GM19438 (cell line): ENCODE data around the gene DHX29.
"Not testable (repeated sequence)": the region's sequence is repeated elsewhere in the genome, so short reads cannot be mapped to it uniquely, and the experiment has no call there.

Experiments used
- ATAC-seq: cut with Tn5 transposase; IDR thresholded peaks from one replicate; pipeline ENCODE4 v1.9.1; 2021; ENCODE audit warnings: low read depth; ENCODE audit not compliant: unreplicated experiment

DHX29 gene

GRCh38 chr5:55307383-55308253 is at the start of gene DHX29, which contains the start of gene MTREX:
Gene DHX29 (minus strand): TSS chr5:55307694. CDS start chr5:55307573, 121 bp downstream.
Gene MTREX (plus strand): TSS chr5:55307989. CDS start chr5:55308014, 25 bp downstream.
- ATAC-seq, result peak; percentile 90

- ATAC-seq, result no peak
Measured at GRCh38 chr5:55356896-55357295, 49.4 kb upstream of the DHX29 start.

GRCh38 chr5:55350754-55351153 is 43.3 kb upstream of the DHX29 start:
- no peak for ATAC-seq

- ATAC-seq, result no peak
Measured at GRCh38 chr5:55347786-55348185, 40.3 kb upstream of the DHX29 start.

GRCh38 chr5:55345327-55345726 is 37.8 kb upstream of the DHX29 start:
- ATAC-seq, result no peak

- no peak for ATAC-seq
Measured at GRCh38 chr5:55344392-55344992, 37.0 kb upstream of the DHX29 start.

- ATAC-seq, result no peak
Measured at GRCh38 chr5:55343609-55344008, 36.1 kb upstream of the DHX29 start.

- no peak for ATAC-seq
Measured at GRCh38 chr5:55343107-55343506, 35.6 kb upstream of the DHX29 start.

GRCh38 chr5:55338810-55339243 is 31.3 kb upstream of the DHX29 start:
- ATAC-seq, result no peak

- no peak for ATAC-seq
Measured at GRCh38 chr5:55338092-55338613, 30.7 kb upstream of the DHX29 start.

- ATAC-seq, result no peak
Measured at GRCh38 chr5:55333811-55334210, 26.3 kb upstream of the DHX29 start.

GRCh38 chr5:55333017-55333416 is 25.5 kb upstream of the DHX29 start:
- no peak for ATAC-seq

- ATAC-seq, result no peak
Measured at GRCh38 chr5:55331321-55331720, 23.8 kb upstream of the DHX29 start.

- ATAC-seq, result no peak
Measured at GRCh38 chr5:55327281-55327680, 19.8 kb upstream of the DHX29 start.

GRCh38 chr5:55325621-55326020 is 18.1 kb upstream of the DHX29 start:
- no peak for ATAC-seq

GRCh38 chr5:55324815-55325418 is 17.4 kb upstream of the DHX29 start:
- no peak for ATAC-seq

GRCh38 chr5:55324006-55324405 is 16.5 kb upstream of the DHX29 start:
- no peak for ATAC-seq

GRCh38 chr5:55320571-55320970 is 13.1 kb upstream of the DHX29 start:
- no peak for ATAC-seq

GRCh38 chr5:55319491-55319890 is 12.0 kb upstream of the DHX29 start:
- no peak for ATAC-seq

- not testable (repeated sequence) for ATAC-seq
Measured at GRCh38 chr5:55318237-55318636, 10.7 kb upstream of the DHX29 start.

GRCh38 chr5:55316837-55317236 is 9.3 kb upstream of the DHX29 start:
- no peak for ATAC-seq
